T-helper 9 cell (primary cell): ENCODE data around the gene PLBD2.

ENCODE experiments used
- DNase-seq: peaks from one replicate; pipeline ENCODE4 v3.0.0-alpha.2; 2020
- total RNA-seq, 2 donors: gene quantifications; one replicate each; lab custom pipeline; 2026; lab: John Stamatoyannopoulos, UW

Gene PLBD2, protein sequence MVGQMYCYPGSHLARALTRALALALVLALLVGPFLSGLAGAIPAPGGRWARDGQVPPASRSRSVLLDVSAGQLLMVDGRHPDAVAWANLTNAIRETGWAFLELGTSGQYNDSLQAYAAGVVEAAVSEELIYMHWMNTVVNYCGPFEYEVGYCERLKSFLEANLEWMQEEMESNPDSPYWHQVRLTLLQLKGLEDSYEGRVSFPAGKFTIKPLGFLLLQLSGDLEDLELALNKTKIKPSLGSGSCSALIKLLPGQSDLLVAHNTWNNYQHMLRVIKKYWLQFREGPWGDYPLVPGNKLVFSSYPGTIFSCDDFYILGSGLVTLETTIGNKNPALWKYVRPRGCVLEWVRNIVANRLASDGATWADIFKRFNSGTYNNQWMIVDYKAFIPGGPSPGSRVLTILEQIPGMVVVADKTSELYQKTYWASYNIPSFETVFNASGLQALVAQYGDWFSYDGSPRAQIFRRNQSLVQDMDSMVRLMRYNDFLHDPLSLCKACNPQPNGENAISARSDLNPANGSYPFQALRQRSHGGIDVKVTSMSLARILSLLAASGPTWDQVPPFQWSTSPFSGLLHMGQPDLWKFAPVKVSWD
- 6.3 to 7.3 reads per million in 2 donors for total RNA-seq

DNA sequence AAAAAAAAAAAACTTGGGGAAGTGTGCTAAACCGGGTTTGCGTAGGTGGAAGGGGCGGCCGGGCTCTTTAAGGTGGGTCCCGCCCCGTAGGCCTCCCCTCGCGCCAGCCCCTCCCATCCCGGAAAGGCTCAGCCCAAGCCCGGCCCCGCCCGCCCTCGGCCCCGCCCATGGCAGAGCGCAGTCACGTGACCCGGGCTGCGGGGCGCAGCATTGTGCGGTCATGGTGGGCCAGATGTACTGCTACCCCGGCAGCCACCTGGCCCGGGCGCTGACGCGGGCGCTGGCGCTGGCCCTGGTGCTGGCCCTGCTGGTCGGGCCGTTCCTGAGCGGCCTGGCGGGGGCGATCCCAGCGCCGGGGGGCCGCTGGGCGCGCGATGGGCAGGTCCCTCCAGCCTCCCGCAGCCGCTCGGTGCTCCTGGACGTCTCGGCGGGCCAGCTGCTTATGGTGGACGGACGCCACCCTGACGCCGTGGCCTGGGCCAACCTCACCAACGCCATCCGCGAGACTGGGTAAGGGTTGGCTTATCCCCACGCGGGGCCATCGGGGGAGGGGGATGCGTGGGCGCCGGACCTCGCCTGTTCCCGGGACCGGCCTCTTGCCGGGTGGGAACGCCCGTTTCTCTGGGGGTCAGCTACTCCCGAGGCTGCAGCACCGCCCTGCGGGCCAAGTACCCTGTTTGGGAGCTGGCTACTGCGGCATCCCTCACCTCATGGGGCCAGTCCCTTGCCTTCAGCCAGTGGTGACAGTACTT, at the start of gene PLBD2:
TSS of gene PLBD2 (plus strand) at position 207 of the 752 bp plus-strand sequence. CDS start at position 221, 14 bp downstream.
- DNase-seq, result peak; percentile 97

DNA sequence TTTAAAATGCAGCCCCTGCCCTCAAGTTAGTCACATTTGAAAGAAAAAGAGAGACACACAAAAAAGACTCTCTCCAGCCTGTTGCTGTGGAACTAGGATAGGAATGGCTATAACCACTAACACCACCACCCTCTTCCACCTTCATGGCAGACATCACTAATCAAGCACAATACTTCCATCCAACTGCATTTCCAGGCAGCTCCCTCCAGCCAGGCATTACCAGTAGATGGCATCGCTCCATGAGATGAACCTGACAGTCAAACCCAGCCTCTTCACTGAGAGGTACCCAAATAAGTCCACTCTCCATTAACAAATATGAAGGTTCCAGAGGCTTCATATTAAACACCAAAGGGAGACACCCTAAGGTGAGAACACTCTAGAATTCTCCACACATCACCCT, 47.9 kb upstream of the PLBD2 start:
- no peak for DNase-seq

DNA sequence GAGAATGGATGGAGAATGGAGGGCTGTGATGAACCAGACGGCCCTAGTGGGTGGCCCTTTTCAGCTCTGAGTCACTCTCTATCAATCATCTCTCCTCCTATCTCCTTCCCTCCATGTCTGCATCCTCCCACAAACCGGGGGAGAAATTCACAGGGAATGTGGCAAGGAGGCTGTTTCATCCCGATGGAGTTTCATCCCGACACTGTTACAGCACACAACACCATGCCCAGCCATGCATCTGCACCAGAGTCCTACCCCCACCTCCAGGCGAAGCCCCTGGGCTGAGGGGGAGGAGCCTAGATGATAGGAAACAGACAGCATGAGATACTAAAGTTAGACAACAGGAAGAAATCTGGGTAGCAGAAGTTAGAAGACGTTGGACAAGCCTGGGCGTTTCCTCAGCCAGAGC, 44.3 kb upstream of the PLBD2 start:
- no peak for DNase-seq

DNA sequence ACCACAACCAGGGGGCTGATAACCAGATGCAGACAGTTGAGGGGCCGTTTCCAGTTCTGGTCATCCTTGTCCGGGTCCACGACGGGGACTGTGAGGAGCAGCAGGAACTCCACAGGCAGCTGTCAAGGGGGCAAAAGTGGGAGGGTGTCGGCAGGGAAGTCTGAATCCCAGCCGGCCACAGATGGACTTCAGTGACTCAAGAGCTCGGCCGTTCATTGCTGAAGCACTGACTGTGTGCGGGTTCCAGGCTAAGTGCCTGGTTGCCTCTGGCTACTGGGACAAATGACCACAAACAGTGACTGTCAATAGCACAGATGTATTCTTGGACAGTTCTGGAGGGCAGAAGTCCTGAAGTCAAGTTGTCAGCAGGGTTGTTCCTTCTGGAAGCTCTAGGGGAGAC, 43.0 kb upstream of the PLBD2 start:
- DNase-seq, result no peak

DNA sequence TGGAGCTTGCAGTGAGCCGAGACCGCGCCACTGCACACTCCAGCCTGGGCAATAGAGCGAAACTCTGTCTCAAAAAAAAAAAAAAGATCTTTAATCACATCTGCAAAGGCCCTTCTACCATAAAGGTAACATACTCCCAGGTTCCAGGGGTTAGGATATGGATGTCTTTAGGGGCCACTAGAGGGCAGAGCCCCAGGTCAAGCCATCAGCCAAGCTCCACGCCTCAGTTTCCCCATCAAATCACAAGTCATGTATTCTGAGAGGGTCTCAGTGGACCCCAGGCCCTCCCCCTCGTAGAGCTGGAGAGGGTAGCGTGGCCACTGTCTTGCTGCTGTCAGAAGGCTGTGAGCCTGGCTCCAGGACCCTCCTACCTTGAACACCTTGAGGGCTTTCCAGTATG, 42.2 kb upstream of the PLBD2 start:
- DNase-seq, result no peak

DNA sequence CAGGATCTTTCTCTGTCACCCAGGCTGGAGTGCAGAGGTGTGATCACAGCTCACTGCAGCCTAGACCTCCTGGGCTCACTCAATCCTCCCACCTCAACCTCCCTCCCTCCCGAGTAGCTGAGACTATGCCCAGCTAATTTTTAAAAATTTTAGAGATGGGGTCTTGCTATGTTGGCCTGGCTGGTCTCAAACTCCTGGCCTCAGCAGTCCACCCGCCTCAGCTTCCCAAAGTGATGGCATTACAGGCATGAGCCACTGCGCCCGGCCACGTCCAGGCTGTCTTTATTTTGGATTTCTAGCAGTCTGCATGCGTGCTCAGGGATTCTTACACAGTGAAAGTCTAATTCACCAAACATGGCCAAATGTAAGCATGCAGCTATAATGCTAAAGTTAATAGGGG, 41.3 kb upstream of the PLBD2 start:
- DNase-seq, result no peak

DNA sequence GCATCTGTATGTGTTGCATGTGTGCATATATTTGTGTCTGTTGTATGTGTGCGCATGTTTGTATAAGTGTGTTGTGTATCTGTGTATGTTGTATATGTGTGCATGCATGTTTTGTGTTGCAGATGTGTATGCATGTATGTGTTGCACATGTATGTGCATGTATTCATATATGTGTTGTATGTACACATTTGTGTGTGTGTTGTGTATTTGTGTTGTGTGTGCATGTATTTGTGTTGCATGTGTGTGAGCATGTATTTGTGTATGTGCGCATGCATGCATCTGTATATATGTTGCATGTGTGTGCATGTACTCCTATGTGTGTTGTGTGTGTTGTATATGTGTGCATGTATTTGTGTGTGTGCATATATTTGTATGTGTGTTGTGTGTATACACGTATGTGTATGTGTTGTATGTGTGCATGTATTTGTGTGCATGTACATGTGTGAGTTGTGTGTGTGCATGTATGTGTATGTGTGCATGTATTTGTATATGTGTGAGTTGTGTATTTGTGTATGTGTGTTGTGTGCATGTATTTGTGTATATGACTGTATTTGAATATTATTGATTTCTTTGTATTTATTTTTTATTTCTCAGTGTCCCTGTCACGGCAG, 40.2 kb upstream of the PLBD2 start:
- DNase-seq, result no peak

DNA sequence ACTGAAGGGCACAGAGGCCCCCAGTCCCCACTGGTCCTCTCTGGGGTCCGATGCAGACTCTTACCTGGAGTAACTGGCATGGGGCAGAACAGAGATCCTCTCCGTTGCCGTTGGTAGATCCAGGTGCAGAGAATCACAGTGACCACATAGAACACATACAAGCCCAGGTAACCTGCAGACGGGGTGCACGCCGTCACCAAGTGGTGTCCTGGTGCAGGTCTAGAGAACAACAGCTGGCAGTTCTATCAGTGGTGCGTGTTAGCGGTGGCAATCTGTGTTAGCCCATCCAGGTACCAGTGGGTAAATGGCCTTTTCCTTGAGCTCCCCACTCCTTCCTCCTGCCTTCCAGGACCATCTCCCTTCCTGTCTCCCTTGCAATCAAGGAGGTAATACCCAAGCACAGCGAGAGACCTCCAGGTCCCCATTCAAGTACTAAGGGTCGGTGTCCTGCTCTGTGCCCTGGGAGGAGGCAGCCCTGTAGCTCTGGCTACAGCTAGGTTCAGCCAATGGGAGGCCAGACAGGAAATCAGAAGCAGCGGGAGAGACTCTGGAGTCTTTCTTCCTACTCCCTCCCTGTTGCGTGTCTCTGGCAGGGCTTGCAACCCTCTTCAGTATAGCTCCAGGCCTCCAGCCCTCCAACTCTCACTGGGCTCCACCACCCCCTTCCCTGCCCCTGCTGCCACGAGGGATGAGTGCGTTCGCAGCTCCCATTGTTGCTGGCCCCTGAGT, 39.3 kb upstream of the PLBD2 start:
- no peak for DNase-seq

DNA sequence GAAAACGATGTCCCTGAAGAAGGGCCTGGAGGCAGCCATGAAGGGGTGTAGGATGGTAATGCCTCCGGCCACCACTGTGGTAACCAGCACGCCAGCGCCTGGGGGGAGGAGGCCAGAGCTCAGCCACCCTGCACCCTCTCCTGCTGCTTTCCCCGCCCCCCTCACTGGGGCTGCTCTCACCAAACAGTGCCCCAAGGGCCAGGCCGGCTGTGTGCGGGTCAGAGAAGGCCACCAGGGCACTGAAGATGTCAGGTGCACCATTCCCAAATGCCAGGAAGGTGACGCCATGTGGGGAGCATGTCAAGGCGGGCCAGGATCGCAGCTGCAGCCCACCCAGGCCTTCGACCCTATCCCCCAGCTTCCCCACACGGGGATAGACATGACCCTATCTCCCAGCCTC, 38.0 kb upstream of the PLBD2 start:
- DNase-seq, result no peak

DNA sequence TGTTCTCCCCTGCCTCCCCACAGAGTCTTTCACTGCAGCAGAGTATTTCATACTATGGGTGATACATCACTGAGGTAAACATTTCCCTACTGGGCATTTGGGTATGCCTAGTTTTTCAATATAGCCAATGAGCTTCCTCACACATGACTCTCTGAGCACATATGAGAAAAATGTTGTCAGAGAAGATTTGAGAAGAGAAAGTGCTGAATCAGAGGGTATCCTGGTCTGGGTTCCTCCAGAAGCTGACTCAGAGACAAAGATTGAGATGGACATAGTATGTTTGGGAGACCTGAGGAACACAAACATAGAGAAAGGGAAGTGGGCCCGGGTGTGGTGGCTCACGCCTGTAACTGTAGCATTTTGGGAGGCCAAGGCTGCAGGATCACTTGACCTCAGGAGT, 36.0 kb upstream of the PLBD2 start:
- no peak for DNase-seq

DNA sequence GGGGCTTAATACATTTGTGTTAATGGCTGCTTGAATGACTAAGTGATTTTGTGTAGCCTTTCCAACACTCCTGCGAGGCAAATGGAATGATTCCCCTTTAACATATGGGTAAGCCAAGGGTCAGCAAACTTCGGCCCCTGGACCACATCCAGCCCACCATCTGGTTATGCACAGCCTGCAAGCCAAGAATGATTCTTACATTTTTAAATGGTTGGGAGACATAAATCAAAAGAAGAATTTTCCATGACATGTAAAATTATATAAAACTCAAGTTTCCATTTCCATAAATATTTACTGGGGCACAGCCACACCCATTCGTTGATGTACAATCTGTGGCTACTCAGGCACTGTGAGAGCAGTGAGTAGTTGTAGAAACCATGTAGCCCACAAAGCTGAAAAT, 32.5 kb upstream of the PLBD2 start:
- DNase-seq, result no peak

DNA sequence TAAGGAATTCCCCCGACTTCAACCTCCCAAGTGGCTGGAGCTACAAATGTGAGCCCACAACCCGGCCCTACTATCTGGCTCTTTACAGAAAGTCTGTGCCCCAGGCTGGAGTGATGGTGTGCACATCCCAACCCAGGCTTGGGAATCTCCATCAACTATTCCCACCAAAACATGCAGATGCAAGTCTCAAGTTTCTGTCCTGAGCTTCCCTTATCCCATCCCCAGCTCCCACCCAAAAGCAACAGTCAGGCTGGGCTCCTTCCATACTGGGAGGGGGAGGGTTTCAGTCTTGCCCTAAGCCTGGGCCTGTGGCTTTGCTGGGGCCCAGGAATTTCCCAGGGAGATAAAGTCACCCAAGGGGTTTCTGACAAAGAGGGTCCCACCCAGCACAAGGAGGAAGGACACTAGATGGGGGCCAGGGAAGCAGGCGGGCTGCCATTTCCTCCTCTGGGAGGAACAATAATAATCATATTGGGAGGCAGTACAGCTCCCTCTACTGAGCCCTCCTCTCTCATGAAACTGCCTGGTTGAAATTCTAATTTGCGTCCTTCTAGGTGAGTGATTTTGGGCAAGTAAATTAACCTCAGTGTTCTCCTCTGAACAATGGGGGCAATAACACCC, 31.5 kb upstream of the PLBD2 start:
- DNase-seq, result no peak

DNA sequence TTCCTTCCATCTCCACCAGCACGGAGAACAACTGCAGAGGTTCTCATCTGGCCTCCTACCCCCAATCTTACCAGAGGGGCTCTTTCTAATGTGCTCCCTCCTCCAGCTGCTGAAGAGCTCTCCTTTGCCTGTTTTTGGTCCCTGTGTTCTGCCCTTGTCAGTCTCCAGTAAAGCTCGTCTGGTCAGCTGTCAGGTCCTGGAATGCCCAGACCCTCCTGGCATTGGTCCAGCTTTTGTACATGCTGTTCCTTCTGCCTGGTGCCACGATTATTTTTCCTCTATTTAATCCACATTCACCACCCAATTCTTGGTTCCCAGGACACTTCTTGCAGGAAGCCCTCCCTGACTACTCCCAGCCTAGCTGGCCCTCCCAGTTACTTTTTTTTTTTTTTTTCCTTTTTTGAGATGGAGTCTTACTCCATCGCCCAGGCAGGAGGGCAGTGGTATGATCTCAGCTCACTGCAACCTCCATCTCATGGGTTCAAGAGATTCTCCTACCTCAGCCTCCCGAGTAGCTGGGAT, 30.0 kb upstream of the PLBD2 start:
- no peak for DNase-seq

DNA sequence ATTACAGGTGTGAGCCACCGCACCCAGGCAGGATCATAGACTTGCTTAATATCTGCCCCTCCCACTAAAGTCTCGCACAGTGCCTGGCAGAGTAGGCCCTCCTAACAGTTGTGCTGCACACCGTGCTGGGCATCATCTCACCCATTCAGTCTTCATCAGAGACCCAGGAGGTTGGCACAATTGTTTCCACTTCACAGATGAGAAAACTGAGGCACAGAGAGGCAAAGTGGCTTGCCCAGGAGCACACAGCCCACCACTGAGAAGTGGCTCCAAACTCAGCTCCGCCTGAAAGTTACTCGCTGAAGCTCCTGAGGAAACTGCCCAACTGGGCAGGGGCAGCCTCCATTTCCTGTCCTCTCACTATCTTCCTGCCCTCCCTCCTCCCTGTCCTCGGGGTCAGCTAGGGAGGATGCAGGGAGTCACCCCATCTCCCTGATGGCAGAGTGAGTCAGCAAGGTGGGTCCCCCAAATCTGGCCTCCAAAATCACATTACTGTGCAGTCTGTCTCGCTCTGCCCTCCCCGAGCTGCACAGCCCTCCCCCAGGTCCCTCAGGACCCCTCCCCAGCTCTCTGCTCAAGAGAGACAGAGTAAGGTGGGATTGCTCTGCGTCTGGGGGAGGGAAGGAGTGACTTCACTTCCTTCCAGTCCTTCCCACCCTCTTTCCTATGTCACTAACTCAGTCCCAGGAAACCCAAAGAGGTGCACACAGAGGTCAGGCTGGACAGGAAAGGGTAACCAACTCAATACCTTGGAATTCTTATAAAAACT, 29.2 kb upstream of the PLBD2 start:
- no peak for DNase-seq

DNA sequence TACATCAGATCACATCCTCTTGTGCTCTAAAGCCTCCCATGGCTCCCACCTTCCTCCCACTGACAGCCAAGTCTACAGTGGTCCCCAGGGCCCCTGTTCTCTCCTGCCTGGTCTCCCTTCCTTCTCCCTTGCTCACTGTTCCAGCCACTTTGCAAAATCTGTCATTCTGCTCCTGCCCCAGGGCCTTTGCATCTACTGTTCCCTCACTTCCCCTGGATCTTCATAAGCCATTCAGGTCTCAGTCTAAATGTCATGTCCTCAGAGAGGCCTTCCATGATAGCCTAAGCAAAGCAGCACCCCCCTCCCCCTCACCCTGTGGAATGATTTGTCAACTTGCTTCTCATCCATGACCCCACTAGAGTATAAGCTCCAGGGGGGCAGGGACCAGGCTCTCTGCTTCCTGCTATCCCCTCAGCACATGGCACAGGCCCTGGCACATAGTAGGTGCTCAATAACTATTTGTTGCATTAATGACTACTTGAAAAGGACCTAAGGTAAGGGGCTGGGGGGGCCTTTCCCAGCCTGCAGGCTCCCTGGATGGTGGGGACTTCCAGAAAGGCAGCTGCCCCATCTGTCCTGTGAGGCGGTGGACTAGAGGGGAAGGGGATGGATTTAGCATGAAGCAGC, 28.5 kb upstream of the PLBD2 start:
- no peak for DNase-seq

DNA sequence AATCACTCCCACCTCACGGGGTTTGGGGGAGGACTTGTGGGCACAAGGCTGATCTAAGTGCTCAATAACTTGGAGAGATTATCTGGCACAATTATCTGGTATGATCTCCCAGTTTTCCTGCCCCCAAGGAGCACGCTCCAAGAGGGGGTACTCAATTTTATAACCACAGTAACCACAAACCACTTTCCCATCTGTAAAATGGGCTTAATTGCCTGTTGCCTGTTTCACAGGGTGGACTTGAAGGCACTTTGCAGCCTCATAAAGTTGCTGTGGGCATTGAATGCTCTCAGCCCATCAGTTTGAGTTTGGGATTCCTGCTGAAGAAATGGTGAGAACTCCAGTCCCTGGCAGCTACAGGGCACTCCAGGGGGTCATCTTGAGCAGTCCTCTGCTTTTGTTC, 27.9 kb upstream of the PLBD2 start:
- DNase-seq, result no peak

DNA sequence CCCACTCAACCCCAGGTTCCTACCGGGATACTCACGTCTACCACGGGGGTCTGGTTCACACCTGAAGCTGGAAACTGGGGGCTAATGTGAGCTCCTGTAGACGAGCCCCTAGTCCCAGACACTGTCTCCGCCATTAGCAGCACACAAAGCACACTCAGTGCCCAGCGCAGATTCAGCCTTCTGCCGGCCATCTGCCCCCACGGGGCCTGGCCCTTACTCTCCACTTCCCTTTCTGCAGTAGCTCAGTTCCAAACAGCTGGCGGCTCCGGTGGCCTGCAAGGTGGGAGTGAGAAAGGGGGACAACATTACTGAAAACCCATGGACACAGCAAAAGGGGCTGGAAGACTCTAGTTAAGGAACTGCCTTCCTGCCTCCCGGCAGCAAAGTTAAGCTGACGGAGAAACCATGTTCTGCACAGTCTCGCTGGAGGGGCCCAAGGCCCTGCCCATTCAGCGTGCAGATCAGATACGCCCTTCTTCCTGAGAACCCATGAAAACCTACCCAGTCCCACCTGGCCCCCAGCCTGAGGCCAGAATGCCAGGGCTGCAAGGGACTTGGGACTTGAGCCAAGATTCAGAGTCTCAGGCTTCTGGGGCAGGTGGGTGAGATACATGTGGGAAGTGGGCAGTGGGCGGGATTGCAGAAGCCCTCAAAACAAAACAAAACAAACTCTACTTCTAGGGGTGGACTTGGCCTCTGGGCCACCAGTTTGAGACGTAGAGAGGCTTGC, 25.5 kb upstream of the PLBD2 start:
- no peak for DNase-seq

DNA sequence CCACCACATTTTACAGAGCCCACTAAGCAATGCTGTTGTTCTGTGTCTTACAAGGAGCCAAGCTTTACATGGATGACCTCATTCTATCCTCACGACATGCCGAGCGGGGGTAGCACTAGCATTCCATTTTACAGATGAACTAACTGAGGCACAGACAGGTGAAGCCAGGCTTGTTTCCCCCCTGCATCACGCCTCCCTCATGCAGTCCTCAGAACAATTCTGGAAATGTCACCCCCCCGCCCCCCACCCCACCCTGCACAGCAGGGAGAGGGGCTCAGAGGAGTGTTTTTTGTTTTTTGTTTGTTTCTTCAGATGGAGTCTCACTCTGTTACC, 25.0 kb upstream of the PLBD2 start:
- DNase-seq, result no peak

DNA sequence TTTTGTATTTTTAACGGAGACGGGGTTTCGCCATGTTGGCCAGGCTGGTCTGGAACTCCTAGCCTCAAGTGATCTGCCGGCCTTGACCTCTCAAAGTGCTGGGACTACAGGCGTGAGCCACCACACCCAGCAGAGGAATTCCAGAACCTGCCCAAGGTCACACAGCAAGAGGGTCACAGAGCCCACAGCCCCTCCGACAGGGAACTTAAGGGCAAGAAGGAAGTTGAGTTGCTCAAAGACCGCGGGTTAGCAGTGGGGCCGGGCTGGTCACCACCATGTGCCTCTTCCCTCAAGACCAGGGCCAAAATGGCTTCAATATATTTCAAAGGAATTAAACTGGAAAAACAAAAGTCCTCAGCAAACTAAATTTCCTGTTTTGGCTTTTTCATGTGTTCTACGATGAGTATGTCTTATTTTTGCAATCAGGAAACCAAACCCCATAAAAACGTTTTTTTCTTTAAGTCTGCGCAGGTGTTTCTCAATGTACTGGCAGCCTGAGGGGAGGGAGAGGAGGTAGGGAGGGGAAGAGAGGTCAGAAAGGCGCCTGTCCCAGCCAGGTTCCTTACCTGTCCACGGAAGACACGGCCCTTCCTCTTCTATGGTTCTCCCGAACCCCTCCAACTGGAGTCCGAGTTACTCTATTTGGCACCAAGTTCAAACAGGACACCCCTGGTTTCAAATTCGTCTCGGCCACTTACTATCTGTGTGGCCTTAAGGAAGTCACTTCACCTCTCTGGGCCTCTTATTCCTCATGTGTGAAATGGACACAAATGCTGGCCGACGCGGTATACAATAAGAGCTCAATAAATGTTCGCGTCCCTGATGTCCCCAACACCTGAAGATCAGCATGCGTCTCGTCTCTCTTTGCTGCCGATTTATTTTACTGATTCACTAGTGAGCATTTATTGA, 24.3 kb upstream of the PLBD2 start:
- no peak for DNase-seq
